Uterus (tissue), 4 donors: ENCODE measurements around the gene EXOC3. TPM values are rescaled to one million over a fixed set of nuclear protein-coding genes. Genes with fewer than 3 reads are reported as not detected.
A peak's percentile ranks its signal among the peaks of the same experiment; 100 is the strongest.

ENCODE experiments used
- DNase-seq, 2 donors: peaks; one replicate each; pipeline ENCODE4 v3.0.0-alpha.2; 2019 to 2020
- H3K27ac ChIP-seq, 2 donors: fragments of 200-600 bp; sonication (generic); 1 replicate in 1 of 2; 2 replicates in 1 of 2; pipeline ENCODE4 v1.5.1; 2016 to 2018
- H3K27me3 ChIP-seq, 2 donors: fragments of 200-600 bp; sonication (generic); one replicate each; pipeline ENCODE4 v1.5.1; 2018 to 2019; ENCODE audit warnings: control low read depth in 1 of 2
- H3K36me3 ChIP-seq, 2 donors: fragments of 200-600 bp; sonication (generic); one replicate each; pipeline ENCODE4 v1.5.1; 2019; ENCODE audit warnings: control low read depth in 1 of 2
- H3K4me1 ChIP-seq, 2 donors: fragments of 200-600 bp; sonication (generic); one replicate each; pipeline ENCODE4 v1.5.1; 2018 to 2019; ENCODE audit warnings: control low read depth in 1 of 2
- H3K4me3 ChIP-seq, 2 donors: fragments of 200-600 bp; sonication (generic); 1 replicate in 1 of 2; 2 replicates in 1 of 2; pipeline ENCODE4 v1.5.1; 2018 to 2019; ENCODE audit warnings: mild to moderate bottlenecking in 1 of 2
- H3K9me3 ChIP-seq, 2 donors: fragments of 200-600 bp; sonication (generic); one replicate each; pipeline ENCODE4 v1.5.1; 2019; ENCODE audit warnings: control low read depth in 1 of 2
- CTCF ChIP-seq, 4 experiments: fragments of 200-600 bp in 2 of 4; fragments of 450-650 bp in 2 of 4; sonication (generic) in 2 of 4; IDR thresholded peaks; one replicate each; pipeline ENCODE4 v1.5.1; 2016 to 2019; ENCODE audit warnings: antibody characterized with exemption in 4 of 4, mild to moderate bottlenecking in 2 of 4, moderate library complexity in 1 of 4
- POLR2A ChIP-seq, 2 donors: fragments of 450-650 bp; IDR thresholded peaks; one replicate each; pipeline ENCODE4 v1.6.1; 2016; ENCODE audit warnings: antibody characterized with exemption in 2 of 2, mild to moderate bottlenecking in 1 of 2, moderate library complexity in 1 of 2
- intact Hi-C: fragments of 100-400 bp; cut with DNase I; formaldehyde crosslinking; loops from one replicate; pipeline ENCODE4 v1.15.1; 2023; ENCODE audit warnings: low total_unique reads
- total RNA-seq, 4 donors: library from RNA; depleted of rRNA in 3 of 4; stranded (reverse); fragments of >200 nt in 3 of 4; gene quantifications; one replicate each; pipeline versions ENCODE4 v1.1.0 to v1.2.4, GENCODE V29; 2014 to 2023
- donor health status: DM: yes; HTN: yes; CAD: no.

EXOC3 gene
- total RNA-seq, 4 donors from 2014 or later: 30.6 to 64.4 (median 50.2) TPM

GRCh38 chr5:451587-452458 is 8.8 kb downstream of the EXOC3 start:
- Histone ChIP-seq H3K9me3 (peaks cover 0 to 9% of the 10 kb centered on the region in 2 donors), H3K4me1 (no peaks in the 10 kb centered on the region), H3K4me3 (no peak overlapping the region), H3K27me3 (no peaks in the 10 kb centered on the region), H3K27ac (no peak overlapping the region), H3K36me3 (no peaks in the 10 kb centered on the region)
- TF ChIP-seq CTCF (IDR thresholded peaks at IDR 0.05) (no peak), POLR2A (IDR thresholded peaks at IDR 0.05) (no peak)
- DNase-seq: no peak
- intact Hi-C loops: no loop called here

DNA sequence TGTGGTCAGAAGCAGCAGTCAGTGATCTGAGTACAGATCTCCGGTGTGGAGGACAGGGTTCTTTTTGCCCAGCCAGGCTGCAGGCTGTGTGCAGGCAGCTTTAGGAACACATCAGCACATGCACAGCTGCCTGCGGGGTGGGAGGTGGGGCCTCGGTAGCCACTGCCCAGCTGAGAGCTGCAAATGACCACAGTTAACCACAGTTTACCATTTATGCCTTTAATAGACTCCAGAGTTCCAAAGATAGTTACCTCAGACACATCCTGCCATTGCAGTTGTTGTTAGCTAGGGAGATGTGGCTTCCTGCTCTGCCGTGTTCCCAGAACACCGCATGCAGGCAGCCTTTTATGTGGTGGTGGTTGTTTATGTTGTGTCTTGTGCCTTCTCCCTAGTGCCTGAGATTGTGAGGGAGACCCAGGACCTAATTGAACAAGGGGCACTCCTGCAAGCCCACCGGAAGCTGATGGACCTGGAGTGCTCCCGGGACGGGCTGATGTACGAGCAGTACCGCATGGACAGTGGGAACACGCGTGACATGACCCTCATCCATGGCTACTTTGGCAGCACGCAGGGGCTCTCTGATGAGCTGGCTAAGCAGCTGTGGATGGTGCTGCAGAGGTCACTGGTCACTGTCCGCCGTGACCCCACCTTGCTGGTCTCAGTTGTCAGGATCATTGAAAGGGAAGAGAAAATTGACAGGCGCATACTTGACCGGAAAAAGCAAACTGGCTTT is 10.2 kb downstream of the EXOC3 start:
- DNase-seq: peak in 1 of 2 donors; percentile 8
- H3K4me1 ChIP-seq: no peaks in the 10 kb centered on the region
- TF ChIP-seq POLR2A (IDR thresholded peaks at IDR 0.05) (no peak), CTCF (IDR thresholded peaks at IDR 0.05) (no peak)
- no peaks in the 10 kb centered on the region for H3K27me3 ChIP-seq
- no peaks in the 10 kb centered on the region for H3K36me3 ChIP-seq
- H3K9me3 ChIP-seq: peaks cover 0 to 9% of the 10 kb centered on the region in 2 donors
- no peak overlapping the region for H3K27ac ChIP-seq
- no peak overlapping the region for H3K4me3 ChIP-seq
- intact Hi-C loops: no loop called here

- intact Hi-C loops: no loop called here
- no peaks in the 10 kb centered on the region for H3K36me3 ChIP-seq
- H3K27ac ChIP-seq: no peak overlapping the region
- TF ChIP-seq POLR2A (IDR thresholded peaks at IDR 0.05) (no peak), CTCF (IDR thresholded peaks at IDR 0.05) (no peak)
- no peak overlapping the region for H3K4me3 ChIP-seq
- H3K9me3 ChIP-seq: peaks cover 0 to 9% of the 10 kb centered on the region in 2 donors
- H3K4me1 ChIP-seq: no peaks in the 10 kb centered on the region
- peak in 1 of 2 donors; percentile 6 for DNase-seq
- H3K27me3 ChIP-seq: no peaks in the 10 kb centered on the region
Observed at GRCh38 chr5:453725-454481, 10.9 kb downstream of the EXOC3 start.

DNA sequence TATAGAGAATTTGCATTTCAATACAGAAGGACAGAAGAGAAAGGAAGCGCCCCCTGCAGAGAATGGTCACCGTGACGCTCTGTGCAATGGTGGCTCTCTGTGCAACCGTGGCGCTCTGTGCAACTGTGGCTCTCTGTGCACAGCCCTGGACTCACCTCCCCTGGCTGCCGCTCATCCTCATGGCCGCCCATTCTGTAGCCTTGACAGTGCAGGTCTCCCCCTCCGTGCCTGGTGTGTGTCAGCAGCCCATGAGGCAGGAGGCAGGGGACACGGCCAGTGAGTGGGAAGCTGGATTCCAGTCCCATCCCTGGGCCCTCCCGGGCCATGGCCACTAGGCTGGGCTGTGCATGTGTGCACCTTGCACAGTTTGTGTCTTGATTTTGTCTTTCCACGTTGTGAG is 12.0 kb downstream of the EXOC3 start:
- TF ChIP-seq CTCF (IDR thresholded peaks at IDR 0.05): no peak
- TF ChIP-seq POLR2A (IDR thresholded peaks at IDR 0.05): no peak
- Histone ChIP-seq H3K27me3 (no peaks in the 10 kb centered on the region), H3K27ac (no peak overlapping the region), H3K4me3 (no peak overlapping the region), H3K4me1 (no peaks in the 10 kb centered on the region), H3K9me3 (peaks cover 0 to 9% of the 10 kb centered on the region in 2 donors), H3K36me3 (no peaks in the 10 kb centered on the region)
- peak in 1 of 2 donors; percentile 3 for DNase-seq
- intact Hi-C loops: no loop called here
